Activated CD8-positive, alpha-beta memory T cell treated with anti-CD3 and anti-CD28 coated beads for 36 hours (primary cell): ENCODE results near the gene SHANK1. TPM values are rescaled to one million over a fixed set of nuclear protein-coding genes. Genes with fewer than 3 reads are reported as not detected.

Experiments
- CTCF ChIA-PET: fragments of 350-600 bp; sonication (Branson Sonifier 250); formaldehyde crosslinking; loops from one replicate; lab custom pipeline; 2021; ENCODE audit warnings: antibody characterized with exemption; lab: Charles Lee
- POLR2A ChIA-PET: fragments of 350-600 bp; sonication (Branson Sonifier 250); formaldehyde crosslinking; loops from one replicate; lab custom pipeline; 2021; ENCODE audit warnings: antibody characterized with exemption; lab: Charles Lee
- total RNA-seq, 2 experiments: library from RNA; stranded (reverse); gene quantifications; one replicate each; pipeline ENCODE4 v1.2.3, GENCODE V29; 2021

The SHANK1 gene
- total RNA-seq, 2 experiments from 2014 or later = not detected

- ChIA-PET CTCF (no interaction called here), POLR2A (no interaction called here)
Observed at GRCh38 chr19:50736338-50736737, 16.7 kb upstream of the SHANK1 start.

GRCh38 chr19:50735869-50736268, 16.3 kb upstream of the SHANK1 start:
- CTCF ChIA-PET = interaction anchor here (0.9 kb wide), 1 partner anchor 11 kb away, joined by 5 read pairs; no protein-coding TSS in a partner anchor
- POLR2A ChIA-PET = no interaction called here

GRCh38 chr19:50729894-50730293, 10.3 kb upstream of the SHANK1 start:
- POLR2A ChIA-PET = no interaction called here

GRCh38 chr19:50728084-50728737, 8.6 kb upstream of the SHANK1 start:
- ChIA-PET POLR2A (no interaction called here), CTCF (interaction anchor here (1.1 kb wide), 1 partner anchor 172 kb away, joined by 5 read pairs; no protein-coding TSS in a partner anchor)

More at GRCh38 chr19:50729894-50730293, 10.3 kb upstream of the SHANK1 start:
- CTCF ChIA-PET = no interaction called here

- CTCF ChIA-PET = no interaction called here
- POLR2A ChIA-PET = no interaction called here
Observed at GRCh38 chr19:50725911-50726230, 6.3 kb upstream of the SHANK1 start.

- ChIA-PET POLR2A (no interaction called here), CTCF (interaction anchor here (0.6 to 1.3 kb wide), 8 partner anchors 10 to 443 kb away, joined by 3 to 6 read pairs (median 5); no protein-coding TSS in a partner anchor)
Observed at GRCh38 chr19:50725218-50725910, 5.8 kb upstream of the SHANK1 start.

- POLR2A ChIA-PET = no interaction called here
- CTCF ChIA-PET = interaction anchor here (0.6 to 1.3 kb wide), 8 partner anchors 11 to 442 kb away, joined by 3 to 6 read pairs (median 5); no protein-coding TSS in a partner anchor
Observed at GRCh38 chr19:50724522-50725217, 5.1 kb upstream of the SHANK1 start.

- ChIA-PET CTCF (interaction anchor here (1.1 to 1.3 kb wide), 4 partner anchors 12 to 73 kb away, joined by 5 read pairs; no protein-coding TSS in a partner anchor), POLR2A (no interaction called here)
Observed at GRCh38 chr19:50723735-50724521, 4.3 kb upstream of the SHANK1 start.

GRCh38 chr19:50723069-50723468, 3.5 kb upstream of the SHANK1 start, which contains the start of gene CLEC11A:
TSS of gene CLEC11A (plus strand) at chr19:50723364. CDS start at chr19:50723526, 162 bp downstream.
- ChIA-PET CTCF (no interaction called here), POLR2A (no interaction called here)

GRCh38 chr19:50722201-50723013, 2.8 kb upstream of the SHANK1 start:
- POLR2A ChIA-PET = interaction anchor here (0.6 kb wide), 1 partner anchor 42 kb away, joined by 7 read pairs; no protein-coding TSS in a partner anchor
- CTCF ChIA-PET = no interaction called here

- ChIA-PET POLR2A (interaction anchor here (0.5 to 0.6 kb wide), 2 partner anchors 43 to 127 kb away, joined by 6 to 7 read pairs; no protein-coding TSS in a partner anchor), CTCF (interaction anchor here (0.9 kb wide), 1 partner anchor 58 kb away, joined by 3 read pairs; no protein-coding TSS in a partner anchor)
Observed at GRCh38 chr19:50721441-50722137, 2.0 kb upstream of the SHANK1 start.

GRCh38 chr19:50720921-50721381, 1.3 kb upstream of the SHANK1 start:
- POLR2A ChIA-PET = interaction anchor here (0.5 kb wide), 1 partner anchor 126 kb away, joined by 6 read pairs; no protein-coding TSS in a partner anchor
- CTCF ChIA-PET = interaction anchor here (0.9 kb wide), 1 partner anchor 58 kb away, joined by 3 read pairs; no protein-coding TSS in a partner anchor

GRCh38 chr19:50720181-50720920, 749 bp upstream of the SHANK1 start:
- POLR2A ChIA-PET = no interaction called here
- CTCF ChIA-PET = interaction anchor here (0.9 kb wide), 1 partner anchor 59 kb away, joined by 3 read pairs; no protein-coding TSS in a partner anchor

- POLR2A ChIA-PET = no interaction called here
- CTCF ChIA-PET = no interaction called here
Observed at GRCh38 chr19:50719119-50719435, 525 bp downstream of the SHANK1 start.

GRCh38 chr19:50718255-50719118, 1.1 kb downstream of the SHANK1 start:
- ChIA-PET CTCF (interaction anchor here (0.6 kb wide), 1 partner anchor 181 kb away, joined by 3 read pairs; no protein-coding TSS in a partner anchor), POLR2A (no interaction called here)

GRCh38 chr19:50717891-50718254, 1.7 kb downstream of the SHANK1 start:
- ChIA-PET CTCF (interaction anchor here (0.6 kb wide), 1 partner anchor 180 kb away, joined by 3 read pairs; no protein-coding TSS in a partner anchor), POLR2A (no interaction called here)
